GM21825 (cell line): ENCODE measurements around the gene RPS6KA2.

Experiments
- ATAC-seq: cut with Tn5 transposase; IDR thresholded peaks from one replicate; pipeline ENCODE4 v1.9.1; 2021; ENCODE audit warnings: mild to moderate bottlenecking, moderate library complexity; ENCODE audit not compliant: unreplicated experiment

RPS6KA2 gene

GRCh38 chr6:166459272-166459671 is 167.8 kb downstream of the RPS6KA2 start:
- no peak for ATAC-seq

DNA sequence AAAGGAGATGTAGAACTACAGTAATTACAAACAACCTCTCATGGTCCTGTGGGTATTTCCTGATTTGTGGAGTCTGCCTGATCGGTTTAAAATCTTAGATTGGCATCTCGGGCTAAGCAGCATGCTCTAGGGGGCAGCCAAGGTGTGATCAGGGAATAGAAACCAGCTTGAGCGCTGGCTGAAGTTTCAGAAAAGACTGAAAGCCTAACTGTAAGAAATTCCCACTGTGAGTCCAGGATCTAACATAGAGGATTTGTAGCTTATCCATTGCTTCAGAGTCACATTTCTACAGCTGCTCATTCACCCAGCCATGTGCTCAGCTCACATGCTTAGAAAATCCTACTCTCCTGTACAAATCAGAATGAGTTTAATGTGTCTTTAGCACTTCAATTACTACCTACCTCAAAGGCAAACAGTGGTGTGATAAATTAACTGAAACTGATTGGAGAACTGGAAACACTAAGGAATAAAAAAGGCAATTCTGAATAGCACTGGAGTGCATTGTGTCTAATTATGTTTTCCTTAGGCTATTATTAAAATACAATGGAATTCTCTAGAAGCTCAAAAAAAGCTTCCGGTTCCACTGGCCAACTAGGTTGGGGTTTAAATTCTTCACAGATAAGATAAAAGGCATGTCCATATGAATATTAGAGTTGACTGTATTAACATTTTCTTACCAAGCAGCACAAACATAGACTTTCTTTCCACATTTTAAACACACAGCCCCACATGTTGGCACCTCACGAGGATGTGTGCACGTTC is 170.5 kb downstream of the RPS6KA2 start:
- no peak for ATAC-seq

- no peak for ATAC-seq
Measured at GRCh38 chr6:166454692-166455515, 172.1 kb downstream of the RPS6KA2 start.

- no peak for ATAC-seq
Measured at GRCh38 chr6:166453651-166454050, 173.4 kb downstream of the RPS6KA2 start.

GRCh38 chr6:166450167-166450873 is 176.7 kb downstream of the RPS6KA2 start:
- no peak for ATAC-seq

- ATAC-seq = no peak
Measured at GRCh38 chr6:166449641-166450040, 177.4 kb downstream of the RPS6KA2 start.

GRCh38 chr6:166449036-166449435 is 178.0 kb downstream of the RPS6KA2 start:
- no peak for ATAC-seq

- ATAC-seq = no peak
Measured at GRCh38 chr6:166448432-166448831, 178.6 kb downstream of the RPS6KA2 start.

DNA sequence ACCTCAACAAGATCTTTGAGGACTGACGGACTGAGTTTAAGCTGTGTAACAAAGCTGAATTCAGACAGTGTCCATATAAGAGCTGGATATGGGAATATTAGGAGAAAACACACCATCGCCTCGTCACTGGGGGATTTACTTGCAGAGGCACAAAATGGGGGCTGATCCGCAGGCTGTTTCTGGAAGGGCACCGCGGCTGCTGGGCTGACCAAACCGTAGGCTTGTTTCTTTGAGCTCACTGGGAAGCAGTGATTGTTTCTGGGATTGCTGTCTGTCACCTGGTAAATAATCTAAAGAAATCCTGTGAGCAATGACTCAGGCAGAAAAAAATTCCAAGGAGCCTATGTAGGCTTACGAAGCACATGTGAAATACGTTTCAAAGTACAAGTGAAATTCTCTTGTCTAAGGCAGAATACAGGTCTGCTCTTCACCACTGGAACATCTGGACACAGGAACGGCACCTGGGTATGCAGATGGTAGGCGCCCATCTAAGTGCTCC is 180.4 kb downstream of the RPS6KA2 start:
- ATAC-seq = no peak

DNA sequence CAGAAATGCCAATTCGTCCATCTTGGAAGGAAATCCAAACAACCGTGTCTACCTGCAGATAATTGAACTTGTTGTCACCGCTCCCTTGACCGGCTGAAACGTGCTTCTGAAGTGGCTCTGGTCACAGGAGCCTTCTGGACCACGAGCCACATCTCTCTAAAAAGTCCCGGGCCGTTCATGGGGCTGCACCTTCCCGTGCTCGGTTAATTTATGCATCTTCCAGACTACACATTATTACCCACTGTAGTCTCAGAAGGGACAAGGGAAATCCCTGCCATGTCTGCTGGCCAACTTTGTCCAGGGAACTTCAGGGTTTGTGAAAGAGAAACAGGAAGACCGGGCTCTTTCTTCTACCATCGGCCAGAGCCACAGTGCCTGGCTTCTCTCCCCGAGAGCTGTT is 180.9 kb downstream of the RPS6KA2 start:
- ATAC-seq = no peak

DNA sequence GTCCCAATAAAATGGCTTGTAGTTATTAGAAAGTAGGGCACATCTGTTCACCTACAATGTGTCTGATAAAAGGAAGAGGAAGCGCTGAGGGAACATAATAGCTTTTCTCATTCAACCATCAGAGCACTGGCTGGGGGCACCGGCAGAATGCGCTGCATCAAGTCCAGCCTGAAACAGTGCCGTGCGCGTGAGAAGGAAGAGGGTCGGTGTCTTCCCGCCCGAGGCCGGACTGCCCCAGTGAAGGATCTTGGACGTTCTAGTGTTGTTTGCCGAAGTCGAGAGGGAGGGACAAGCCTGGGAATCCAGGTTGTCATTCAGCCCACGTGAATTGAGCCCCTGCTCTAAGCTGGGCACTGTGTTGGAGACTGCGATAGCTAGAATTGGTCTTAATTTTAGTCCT is 182.6 kb downstream of the RPS6KA2 start:
- ATAC-seq = no peak

DNA sequence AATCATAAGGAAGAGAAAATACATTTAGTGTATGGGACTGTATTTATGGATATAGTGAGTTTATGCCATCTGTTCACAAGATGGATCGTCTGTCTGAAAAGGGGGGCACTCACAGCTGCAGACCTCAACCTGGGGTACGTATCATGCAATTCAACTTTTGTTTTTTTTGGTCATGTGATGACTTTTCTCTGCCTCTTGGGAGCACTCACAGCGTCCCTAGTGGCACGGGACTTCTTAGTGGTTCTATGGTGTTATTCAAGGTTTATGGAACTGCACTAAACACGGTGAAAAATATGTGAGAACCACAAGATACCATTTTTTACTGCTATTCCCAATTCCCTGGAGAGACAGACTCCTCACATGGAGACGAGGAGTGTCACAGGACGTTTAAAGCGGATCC is 183.9 kb downstream of the RPS6KA2 start:
- ATAC-seq = no peak

DNA sequence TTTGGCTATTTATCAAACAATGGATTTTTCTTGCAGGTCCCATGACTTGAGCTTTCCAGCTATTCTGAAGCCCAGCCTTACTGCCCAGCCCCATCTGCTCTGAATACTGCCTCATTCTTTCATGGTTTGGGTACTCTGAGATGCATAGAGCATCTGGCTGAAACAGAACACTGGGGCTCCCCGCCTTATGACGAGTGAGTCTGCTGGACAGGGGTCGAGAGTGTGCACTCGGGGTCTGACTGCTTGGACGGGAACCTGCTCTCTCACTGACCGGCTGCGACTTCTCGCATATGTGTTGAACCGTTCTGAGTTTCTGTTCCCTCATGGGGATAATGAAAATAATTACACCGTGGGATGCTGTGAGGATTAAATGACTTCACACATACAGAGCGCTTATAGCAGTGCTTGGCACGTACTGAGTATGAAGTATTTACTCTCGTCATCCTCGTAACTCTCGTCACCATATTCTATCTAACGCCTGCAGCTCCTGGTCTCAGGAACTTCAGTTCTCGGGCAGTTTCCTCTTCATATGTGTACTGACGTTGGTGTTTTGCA is 184.8 kb downstream of the RPS6KA2 start:
- ATAC-seq = no peak

DNA sequence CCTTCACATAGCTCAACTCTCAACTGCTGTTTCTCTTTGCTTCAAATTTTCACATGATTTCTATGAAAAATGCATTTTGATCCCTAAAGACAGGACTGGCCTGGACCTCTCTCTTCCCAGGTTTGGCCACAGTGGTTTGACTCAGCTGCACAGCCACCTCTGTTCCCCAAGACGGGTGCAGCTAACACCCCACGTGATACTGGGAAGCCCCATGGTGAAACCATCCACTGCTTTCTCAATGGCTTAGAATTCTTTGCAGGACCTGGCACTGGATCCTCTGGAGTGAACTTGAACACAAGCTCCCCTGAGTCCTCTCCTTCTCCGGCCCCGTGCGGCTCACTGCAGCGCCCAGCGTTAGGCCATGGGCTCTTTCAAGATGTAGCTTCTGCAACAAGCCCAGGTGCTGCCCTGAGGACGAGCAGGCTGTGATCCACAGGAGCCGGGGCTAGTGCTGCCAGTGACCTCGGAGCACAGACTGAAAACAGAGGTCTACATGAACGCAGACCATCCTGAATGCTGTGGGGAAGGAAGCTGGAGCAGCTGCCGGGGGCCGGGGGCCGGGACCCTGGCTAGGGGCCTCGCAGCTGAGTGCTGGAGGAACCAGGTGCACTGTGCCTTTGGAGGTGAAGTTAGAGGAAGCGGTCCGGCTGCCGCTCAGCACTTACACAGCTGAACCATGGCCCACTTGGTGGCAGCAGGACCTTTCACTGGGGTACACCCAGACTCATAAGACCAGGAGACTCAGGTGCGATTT is 185.5 kb downstream of the RPS6KA2 start:
- no peak for ATAC-seq

DNA sequence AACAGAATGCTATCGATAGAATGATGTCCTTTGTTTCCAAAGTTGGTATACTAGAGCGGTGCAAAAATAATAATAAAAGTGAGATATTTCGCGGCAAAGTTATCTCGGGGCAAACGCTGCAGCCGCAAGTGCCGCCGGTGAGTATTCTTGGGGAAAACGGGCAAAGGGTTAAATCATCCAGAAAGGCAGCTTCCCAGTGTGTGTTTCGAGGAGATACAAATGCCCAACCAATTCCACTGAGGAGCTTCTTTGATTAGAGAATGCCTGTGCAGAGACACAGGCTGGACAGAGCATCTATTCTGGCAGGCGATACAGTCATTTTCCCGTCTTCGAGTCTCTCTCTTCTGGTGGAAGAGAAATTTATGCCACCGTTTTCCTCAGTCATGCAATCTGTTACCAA is 186.3 kb downstream of the RPS6KA2 start:
- ATAC-seq = no peak

GRCh38 chr6:166440106-166440505 is 186.9 kb downstream of the RPS6KA2 start:
- no peak for ATAC-seq

GRCh38 chr6:166439366-166440091 is 187.5 kb downstream of the RPS6KA2 start:
- no peak for ATAC-seq

DNA sequence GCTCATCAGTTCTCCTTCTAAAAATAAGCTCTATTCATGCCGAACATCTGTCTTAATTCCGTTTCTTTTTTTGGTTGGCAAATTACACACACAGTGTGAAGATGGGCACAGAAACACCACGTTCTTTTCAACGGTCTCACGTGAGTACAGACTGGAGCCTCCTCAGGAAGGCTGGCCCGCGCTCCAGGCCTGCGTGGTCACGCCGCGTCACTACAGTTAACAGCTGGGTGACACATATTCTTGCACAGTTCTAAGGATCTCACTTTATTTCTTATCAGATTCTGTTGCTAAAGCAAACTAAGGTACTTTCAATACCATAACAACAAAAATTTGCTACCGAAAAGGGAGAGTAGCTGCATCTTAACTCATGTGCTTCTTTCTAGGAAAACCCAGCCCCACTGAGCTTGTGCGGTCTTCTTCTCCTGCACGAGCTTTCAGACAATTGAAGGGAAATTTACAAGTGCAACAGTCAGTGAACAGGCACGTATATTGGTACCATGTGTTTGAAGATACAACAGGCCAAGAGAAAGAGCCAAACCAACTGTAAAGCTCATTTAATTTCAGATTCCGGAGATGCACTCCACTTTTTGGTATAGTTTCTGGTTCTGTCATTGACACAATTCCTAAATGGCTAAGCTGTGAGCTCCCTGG is 188.7 kb downstream of the RPS6KA2 start:
- ATAC-seq = no peak

DNA sequence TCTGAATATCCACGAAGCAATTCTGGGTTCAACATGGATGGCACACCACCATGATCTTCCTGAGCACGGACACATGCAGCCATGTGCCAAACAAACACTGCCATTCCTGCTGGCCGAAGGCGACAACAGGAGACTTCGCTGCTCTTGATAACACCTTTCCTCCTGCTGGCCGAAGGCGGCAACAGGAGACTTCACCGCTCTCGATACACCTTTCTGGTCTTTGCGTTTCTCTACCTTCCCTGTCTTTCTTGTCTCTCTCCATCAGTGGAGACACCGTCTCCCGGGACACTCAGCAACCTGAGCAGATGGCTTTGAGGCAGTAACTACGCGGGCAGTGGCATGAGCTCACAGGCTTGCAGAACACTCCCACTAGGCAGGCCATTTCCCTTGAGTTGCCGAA is 189.4 kb downstream of the RPS6KA2 start:
- ATAC-seq = no peak
